A204.1 (cell line): ENCODE measurements around the gene GPN3.
"Not testable (repeated sequence)": the region's sequence is repeated elsewhere in the genome, so short reads cannot be mapped to it uniquely, and the experiment has no call there.

ENCODE experiments used
- FAIRE-seq: peaks from 2 replicates; lab custom pipeline; 2012; peaks lifted over from hg19 to GRCh38; lab: Jason Lieb, UNC

The GPN3 gene

DNA sequence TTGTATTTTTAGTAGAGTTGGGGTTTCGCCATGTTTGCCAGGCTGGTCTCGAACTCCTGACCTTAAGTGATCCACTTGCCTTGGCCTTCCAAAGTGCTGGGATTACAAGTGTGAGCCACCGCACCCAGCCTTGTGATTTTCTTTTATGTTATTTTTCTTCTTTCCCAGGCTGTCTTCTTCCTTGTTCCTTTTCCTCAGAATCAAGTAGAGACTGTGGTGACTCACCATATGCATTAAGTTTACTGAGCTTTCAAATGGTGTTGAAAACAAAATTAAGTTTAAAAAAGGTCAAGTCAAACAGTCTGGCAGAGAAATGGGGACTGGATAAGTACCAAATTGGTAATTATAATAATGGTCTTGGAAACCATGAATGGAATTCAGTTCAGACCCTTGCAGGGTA lies 23.6 kb downstream of the GPN3 start:
- FAIRE-seq = no peak

- FAIRE-seq = no peak
These were observed 31.8 kb downstream of the GPN3 start for GRCh38 chr12:110436231-110436630.

- FAIRE-seq = peak; percentile 83
These were observed 36.0 kb downstream of the GPN3 start for GRCh38 chr12:110431957-110432587.

GRCh38 chr12:110429676-110430075 lies 38.4 kb downstream of the GPN3 start:
- not testable (repeated sequence) for FAIRE-seq

- FAIRE-seq = no peak
These were observed 41.7 kb downstream of the GPN3 start for GRCh38 chr12:110426406-110426805.

- no peak for FAIRE-seq
These were observed 43.8 kb downstream of the GPN3 start for GRCh38 chr12:110424237-110424636.

- FAIRE-seq = no peak
These were observed 46.4 kb downstream of the GPN3 start for GRCh38 chr12:110421701-110422100.

GRCh38 chr12:110421159-110421661 lies 46.8 kb downstream of the GPN3 start:
- no peak for FAIRE-seq

DNA sequence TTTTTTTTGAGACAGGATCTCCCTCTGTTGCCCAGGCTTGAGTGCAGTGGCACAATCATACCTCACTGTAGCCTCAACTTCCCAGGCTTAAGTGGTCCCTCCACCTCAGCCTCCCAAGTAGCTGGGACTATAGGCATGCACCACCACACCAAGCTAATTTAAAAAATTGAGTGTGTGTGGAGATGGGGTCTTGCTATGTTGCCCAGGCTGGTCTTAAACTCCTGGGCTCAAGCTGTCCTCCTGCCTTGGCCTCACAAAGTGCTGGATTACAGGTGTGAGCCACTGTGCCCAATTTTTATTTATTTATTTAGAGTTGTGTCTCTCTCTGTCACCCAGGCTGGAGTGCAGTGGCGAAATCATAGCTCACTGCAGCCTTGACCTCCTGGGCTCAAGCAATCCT lies 47.4 kb downstream of the GPN3 start:
- not testable (repeated sequence) for FAIRE-seq

DNA sequence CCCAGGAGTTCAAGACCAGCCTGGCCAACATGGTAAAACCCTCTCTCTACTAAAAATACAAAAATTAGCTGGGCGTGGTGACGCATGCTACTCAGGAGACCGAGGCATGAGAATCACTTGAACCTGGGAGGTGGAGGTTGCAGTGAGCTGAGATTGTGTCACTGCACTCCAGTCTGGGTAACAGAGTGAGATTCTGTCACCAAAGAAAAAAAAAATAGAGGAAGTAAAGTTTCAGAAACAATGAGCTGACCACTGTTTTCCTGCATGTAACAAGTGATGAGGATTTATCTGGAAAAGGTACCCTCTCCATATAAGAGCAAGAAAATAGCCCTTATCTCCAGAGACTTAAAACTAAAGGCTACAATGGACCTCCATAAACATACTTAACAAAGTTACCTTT lies 50.9 kb downstream of the GPN3 start:
- FAIRE-seq = not testable (repeated sequence)

DNA sequence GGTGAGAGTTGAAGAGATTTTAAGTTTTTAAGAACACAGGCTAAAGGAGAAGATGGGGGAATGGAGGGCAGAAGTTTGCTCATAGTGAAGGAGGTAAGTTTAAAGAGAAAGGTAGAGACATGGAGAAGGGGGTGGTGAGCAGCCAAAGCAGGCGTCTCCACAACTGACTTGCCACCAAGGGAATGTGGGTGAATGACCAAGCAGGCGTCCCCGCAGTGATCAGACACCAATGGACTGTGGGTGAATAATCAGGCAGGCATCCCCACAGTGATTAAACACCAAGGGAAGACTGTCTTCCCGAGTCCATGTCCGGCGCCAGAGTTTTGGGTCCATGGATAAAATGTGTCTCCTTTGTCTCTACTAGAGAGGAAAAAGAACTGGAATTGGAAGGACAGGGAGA lies 58.0 kb downstream of the GPN3 start:
- FAIRE-seq = not testable (repeated sequence)

DNA sequence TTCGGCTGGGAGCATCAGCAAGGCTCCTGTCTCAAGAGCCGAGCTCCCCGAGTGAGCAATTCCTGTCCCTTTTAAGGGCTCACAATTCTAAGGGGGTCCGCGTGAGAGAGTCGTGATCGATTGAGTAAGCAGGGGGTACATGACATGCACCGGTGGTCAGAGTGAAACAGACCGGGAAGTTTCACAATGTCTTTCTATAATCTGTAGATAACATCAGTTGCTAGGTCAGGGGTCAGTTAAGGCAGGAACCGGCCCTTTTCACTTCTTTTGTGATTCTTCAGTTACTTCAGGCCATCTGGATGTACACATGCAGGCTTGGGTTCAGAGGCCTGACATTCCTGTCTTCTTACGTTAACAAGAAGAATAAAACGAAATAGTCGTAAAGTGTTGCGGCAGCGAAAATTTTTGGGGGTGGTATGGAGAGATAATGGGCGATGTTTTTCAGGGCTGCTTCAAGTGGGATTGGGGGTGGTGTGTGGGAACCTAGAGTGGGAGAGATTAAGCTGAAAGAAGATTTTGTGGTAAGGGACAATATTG lies 62.9 kb downstream of the GPN3 start:
- not testable (repeated sequence) for FAIRE-seq

- FAIRE-seq = peak; percentile 3
These were observed 63.9 kb downstream of the GPN3 start for GRCh38 chr12:110403976-110404682.

- peak; percentile 46 for FAIRE-seq
These were observed 64.7 kb downstream of the GPN3 start, which contains the start of gene ANAPC7 for GRCh38 chr12:110403146-110403975. TSS of gene ANAPC7 (minus strand) at chr12:110403708. CDS start at chr12:110403627, 81 bp downstream.
